HG02678 (cell line): ENCODE results near the gene PIK3R6.

Experiments
- ATAC-seq: cut with Tn5 transposase; IDR thresholded peaks from one replicate; pipeline ENCODE4 v1.9.1; 2021; ENCODE audit warnings: mild to moderate bottlenecking, moderate library complexity; ENCODE audit not compliant: unreplicated experiment

PIK3R6 gene

GRCh38 chr17:8754890-8755289 is 112.6 kb downstream of the PIK3R6 start:
- ATAC-seq, result no peak

GRCh38 chr17:8753976-8754440 is 113.5 kb downstream of the PIK3R6 start:
- ATAC-seq, result no peak

- ATAC-seq, result no peak
Observed at GRCh38 chr17:8753136-8753975, 114.1 kb downstream of the PIK3R6 start.
